Activated T-cell treated with anti-CD3 and anti-CD28 coated beads, Interleukin-2, amount 50 U/mL, for 24 hours (primary cell): ENCODE results near the gene TRIP6.
A peak's percentile ranks its signal among the peaks of the same experiment; 100 is the strongest.

Experiments
- DNase-seq: peaks from one replicate; pipeline ENCODE4 v3.0.0-alpha.2; 2020
- H3K27ac Mint-ChIP-seq: 2 replicates; pipeline ENCODE4 v1.8.0; 2020; ENCODE audit warnings: mild to moderate bottlenecking, mixed read lengths
- H3K27me3 Mint-ChIP-seq: 2 replicates; pipeline ENCODE4 v1.8.0; 2020; ENCODE audit warnings: mixed read lengths
- H3K36me3 Mint-ChIP-seq: 2 replicates; pipeline ENCODE4 v1.8.0; 2020; ENCODE audit warnings: low read depth, mixed read lengths
- H3K4me1 Mint-ChIP-seq: 2 replicates; pipeline ENCODE4 v1.8.0; 2020; ENCODE audit warnings: low read depth, mixed read lengths
- H3K4me3 Mint-ChIP-seq: 2 replicates; pipeline ENCODE4 v1.8.0; 2020; ENCODE audit warnings: mild to moderate bottlenecking, moderate library complexity, mixed read lengths
- H3K9me3 Mint-ChIP-seq: 2 replicates; pipeline ENCODE4 v1.8.0; 2020; ENCODE audit warnings: mixed read lengths

The TRIP6 gene

DNA sequence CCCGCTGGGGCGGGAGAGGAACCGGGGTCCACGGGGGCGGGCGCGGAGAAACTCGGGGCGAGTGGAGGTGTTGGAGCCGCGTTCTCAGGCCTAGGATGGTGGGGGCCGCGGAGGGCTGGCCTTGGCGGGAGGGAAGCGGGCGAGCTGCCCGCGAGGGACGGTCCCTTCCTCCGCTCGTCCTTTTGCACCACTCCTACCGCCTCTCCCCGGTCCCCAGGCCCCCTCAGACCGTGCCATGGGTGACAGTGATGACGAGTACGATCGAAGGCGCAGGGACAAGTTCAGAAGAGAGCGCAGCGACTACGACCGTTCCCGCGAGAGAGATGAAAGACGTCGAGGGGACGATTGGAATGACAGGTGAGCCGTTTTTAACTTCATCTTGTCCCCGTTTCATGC is 8.2 kb downstream of the TRIP6 start:
- peaks cover 60% of the 10 kb centered on the region for H3K4me1 Mint-ChIP-seq
- peaks cover 96% of the 10 kb centered on the region for H3K36me3 Mint-ChIP-seq

DNA sequence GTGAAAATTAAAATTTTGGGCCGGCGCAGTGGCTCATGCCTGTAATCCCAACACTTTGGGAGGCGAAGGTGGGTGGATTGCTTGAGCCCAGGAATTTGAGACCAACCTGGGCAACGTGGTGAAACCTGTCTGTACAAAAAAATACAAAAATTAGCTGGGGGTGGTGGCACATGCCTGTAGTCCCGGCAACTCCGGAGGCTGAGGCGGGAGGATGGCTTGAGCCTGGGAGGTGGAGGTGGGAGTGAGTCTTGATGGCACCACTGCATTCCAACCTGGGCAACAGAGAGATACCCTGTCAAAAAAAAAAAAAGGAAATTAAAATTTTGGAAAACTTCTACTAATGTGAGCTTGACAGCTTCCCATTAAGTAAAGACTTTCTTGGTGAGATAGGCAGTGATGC is 10.8 kb downstream of the TRIP6 start:
- no peaks in the 10 kb centered on the region for H3K27me3 Mint-ChIP-seq
- H3K9me3 Mint-ChIP-seq, result no peaks in the 10 kb centered on the region
- H3K36me3 Mint-ChIP-seq, result peaks cover 99% of the 10 kb centered on the region
- peak overlapping the region; percentile 73 for H3K27ac Mint-ChIP-seq
- peak overlapping the region; percentile 100 for H3K4me3 Mint-ChIP-seq
- peaks cover 61% of the 10 kb centered on the region for H3K4me1 Mint-ChIP-seq
- no peak for DNase-seq

More for the DNA sequence above, 8.2 kb downstream of the TRIP6 start:
- Mint-ChIP-seq H3K4me3 (peak overlapping the region; percentile 100), H3K27ac (peak overlapping the region; percentile 99), H3K27me3 (no peaks in the 10 kb centered on the region), H3K9me3 (no peaks in the 10 kb centered on the region)
- DNase-seq, result no peak

DNA sequence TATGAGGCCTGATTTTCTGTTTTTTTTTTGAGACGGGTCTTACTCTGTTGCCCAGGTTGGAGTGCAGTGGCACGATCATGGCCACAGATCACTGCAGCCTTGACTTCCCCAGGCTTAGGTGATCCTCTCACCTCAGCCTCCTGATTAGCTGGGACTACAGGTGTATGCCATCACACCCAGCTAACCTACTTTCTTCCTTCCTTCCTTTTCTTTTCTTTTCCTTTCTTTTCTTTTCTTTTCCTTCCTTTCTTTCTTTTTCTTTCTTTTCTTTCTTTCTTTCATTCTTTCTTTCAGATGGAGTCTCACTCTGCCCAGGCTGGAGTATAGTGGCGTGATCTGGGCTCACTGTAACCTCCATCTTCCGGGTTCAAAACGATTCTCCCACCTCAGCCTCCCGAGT is 11.5 kb downstream of the TRIP6 start:
- H3K27ac Mint-ChIP-seq, result peak overlapping the region; percentile 73
- H3K4me3 Mint-ChIP-seq, result peak overlapping the region; percentile 100
- H3K27me3 Mint-ChIP-seq, result no peaks in the 10 kb centered on the region
- peaks cover 99% of the 10 kb centered on the region for H3K36me3 Mint-ChIP-seq
- no peaks in the 10 kb centered on the region for H3K9me3 Mint-ChIP-seq
- DNase-seq, result no peak
- peaks cover 62% of the 10 kb centered on the region for H3K4me1 Mint-ChIP-seq

DNA sequence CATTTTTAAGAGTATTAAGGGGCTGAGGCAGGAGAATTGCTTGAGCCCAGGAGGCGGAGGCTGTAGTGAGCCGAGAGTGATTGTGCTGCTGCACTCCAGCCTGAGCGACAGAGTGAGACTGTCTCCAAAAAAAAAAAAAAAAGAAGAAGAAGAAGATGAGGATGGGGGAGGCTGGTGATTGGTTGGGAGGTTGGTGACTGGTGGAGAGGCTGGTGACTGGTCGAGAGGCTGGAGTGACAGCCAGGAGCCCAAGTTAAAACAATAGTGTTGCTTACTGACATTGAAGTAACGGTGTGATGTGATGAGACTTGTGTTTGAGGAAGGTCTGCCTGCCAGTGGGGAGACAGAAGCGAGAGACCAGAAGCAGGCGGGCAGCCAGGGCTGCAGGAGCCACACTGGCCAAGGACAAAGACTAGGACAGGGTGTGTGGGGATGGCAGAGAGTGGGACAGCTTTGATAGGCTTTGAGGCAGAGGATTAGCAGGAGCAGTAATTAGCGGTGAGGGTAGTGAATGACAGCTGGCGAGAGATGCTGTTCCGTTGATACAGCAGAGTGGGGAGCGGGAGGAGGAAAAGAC is 12.6 kb downstream of the TRIP6 start:
- Mint-ChIP-seq H3K9me3 (no peaks in the 10 kb centered on the region), H3K4me1 (peaks cover 60% of the 10 kb centered on the region), H3K4me3 (no peak overlapping the region), H3K36me3 (peaks cover 99% of the 10 kb centered on the region), H3K27ac (peak overlapping the region; percentile 82), H3K27me3 (no peaks in the 10 kb centered on the region)
- no peak for DNase-seq

DNA sequence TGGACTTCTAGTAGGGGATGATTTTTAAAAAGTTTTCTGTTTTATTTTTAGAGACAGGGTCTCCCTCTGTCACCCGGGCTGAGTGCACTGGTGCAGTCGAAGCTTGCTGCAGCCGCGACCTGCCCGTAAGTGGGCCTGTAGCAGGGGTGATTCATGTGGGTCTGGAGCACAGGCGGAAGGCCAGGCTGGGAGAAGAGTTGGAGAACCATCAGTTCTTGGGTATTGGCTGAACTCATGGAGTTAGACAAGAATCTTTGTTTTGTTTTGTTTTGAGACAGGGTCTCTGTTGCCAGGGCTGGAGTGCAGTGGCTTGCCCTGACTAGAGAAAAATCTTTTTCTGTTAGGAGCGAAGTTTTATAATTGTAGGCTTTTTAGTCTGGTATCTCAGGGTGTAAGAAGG is 13.5 kb downstream of the TRIP6 start:
- Mint-ChIP-seq H3K4me3 (no peak overlapping the region), H3K27ac (peak overlapping the region; percentile 82), H3K36me3 (peaks cover 99% of the 10 kb centered on the region), H3K27me3 (no peaks in the 10 kb centered on the region), H3K9me3 (no peaks in the 10 kb centered on the region), H3K4me1 (peaks cover 60% of the 10 kb centered on the region)
- no peak for DNase-seq

DNA sequence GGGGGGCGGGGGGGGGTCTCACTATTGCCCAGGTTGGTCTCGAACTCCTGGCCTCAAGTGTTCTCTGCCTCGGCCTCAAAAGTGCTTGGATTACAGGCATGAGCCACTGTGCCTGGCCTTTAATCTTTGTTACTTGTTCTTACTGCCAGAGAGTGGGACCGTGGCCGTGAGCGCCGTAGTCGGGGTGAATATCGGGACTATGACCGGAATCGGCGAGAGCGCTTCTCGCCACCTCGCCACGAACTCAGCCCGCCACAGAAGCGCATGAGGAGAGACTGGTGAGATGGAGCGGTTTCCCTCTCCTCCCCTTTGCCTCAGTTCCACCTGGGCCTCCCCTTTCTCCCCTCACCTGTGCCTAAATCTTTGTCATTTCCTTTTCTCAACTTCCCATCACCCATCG is 13.9 kb downstream of the TRIP6 start:
- Mint-ChIP-seq H3K4me1 (peaks cover 62% of the 10 kb centered on the region), H3K27me3 (no peaks in the 10 kb centered on the region), H3K4me3 (no peak overlapping the region), H3K27ac (peak overlapping the region; percentile 82), H3K9me3 (no peaks in the 10 kb centered on the region), H3K36me3 (peaks cover 99% of the 10 kb centered on the region)
- DNase-seq, result no peak

DNA sequence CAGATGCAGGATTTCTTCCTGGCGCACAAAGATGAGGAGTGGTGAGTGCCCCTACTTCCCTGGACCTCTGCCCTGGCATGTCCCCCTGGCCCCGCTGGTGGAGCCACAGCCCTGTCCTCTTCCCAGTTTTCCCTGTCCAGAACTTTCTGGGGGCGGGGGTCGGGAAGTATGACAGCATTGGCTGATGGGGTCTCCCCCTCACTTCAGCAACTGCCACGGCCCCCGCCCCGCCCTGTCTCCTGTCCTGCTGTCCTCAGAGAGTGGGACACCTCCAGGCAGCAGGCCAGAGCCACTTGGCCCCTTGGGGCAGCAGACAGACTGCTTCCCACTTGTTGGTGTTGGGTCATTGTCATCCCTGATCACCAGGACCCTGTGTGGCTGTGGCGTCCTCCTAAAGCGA is 15.0 kb downstream of the TRIP6 start:
- peaks cover 65% of the 10 kb centered on the region for H3K4me1 Mint-ChIP-seq

DNA sequence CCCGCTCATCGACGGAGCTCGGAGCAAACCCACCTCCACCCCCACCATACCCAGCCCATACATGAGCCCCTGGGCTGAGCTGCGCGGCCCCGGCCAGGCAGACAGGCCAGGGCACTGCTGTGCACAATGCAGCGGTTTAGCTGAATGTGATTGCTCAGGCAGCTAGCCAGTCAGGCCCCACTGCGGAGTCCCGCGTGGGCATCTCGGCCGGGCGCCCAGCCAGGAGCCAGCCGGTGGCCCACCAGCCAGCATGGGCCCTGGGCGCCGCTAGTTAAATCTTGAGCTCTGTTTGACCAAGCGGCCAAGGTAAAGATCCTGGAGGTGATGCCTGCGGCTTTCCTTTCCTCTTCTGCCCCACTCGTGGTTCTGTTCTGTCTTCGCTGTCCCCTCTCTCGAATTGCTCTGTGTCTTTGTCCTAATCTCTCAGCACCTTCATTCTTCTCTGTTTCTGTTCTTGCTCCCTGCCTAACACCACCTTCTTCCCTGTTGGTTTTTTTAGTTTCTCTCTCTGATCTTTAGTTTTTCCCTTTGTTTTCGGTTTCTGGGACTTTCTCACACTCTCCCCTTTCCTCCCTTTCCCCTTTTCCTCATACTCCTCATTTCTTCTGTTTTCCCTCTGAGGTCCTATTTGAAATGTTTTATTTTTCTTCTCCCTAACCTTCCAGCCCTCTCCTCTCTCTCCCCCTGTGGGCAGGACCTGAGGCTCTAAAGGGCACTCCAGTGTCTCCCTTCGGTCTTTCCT is 15.8 kb downstream of the TRIP6 start:
- H3K4me3 Mint-ChIP-seq, result no peak overlapping the region
- H3K36me3 Mint-ChIP-seq, result peaks cover 100% of the 10 kb centered on the region
- peak overlapping the region; percentile 27 for H3K27ac Mint-ChIP-seq
- H3K9me3 Mint-ChIP-seq, result no peaks in the 10 kb centered on the region
- no peaks in the 10 kb centered on the region for H3K27me3 Mint-ChIP-seq
- no peak for DNase-seq
- H3K4me1 Mint-ChIP-seq, result peaks cover 68% of the 10 kb centered on the region

More for the DNA sequence above, 15.0 kb downstream of the TRIP6 start:
- Mint-ChIP-seq H3K36me3 (peaks cover 100% of the 10 kb centered on the region), H3K4me3 (no peak overlapping the region), H3K9me3 (no peaks in the 10 kb centered on the region), H3K27me3 (no peaks in the 10 kb centered on the region), H3K27ac (no peak overlapping the region)
- DNase-seq, result no peak

DNA sequence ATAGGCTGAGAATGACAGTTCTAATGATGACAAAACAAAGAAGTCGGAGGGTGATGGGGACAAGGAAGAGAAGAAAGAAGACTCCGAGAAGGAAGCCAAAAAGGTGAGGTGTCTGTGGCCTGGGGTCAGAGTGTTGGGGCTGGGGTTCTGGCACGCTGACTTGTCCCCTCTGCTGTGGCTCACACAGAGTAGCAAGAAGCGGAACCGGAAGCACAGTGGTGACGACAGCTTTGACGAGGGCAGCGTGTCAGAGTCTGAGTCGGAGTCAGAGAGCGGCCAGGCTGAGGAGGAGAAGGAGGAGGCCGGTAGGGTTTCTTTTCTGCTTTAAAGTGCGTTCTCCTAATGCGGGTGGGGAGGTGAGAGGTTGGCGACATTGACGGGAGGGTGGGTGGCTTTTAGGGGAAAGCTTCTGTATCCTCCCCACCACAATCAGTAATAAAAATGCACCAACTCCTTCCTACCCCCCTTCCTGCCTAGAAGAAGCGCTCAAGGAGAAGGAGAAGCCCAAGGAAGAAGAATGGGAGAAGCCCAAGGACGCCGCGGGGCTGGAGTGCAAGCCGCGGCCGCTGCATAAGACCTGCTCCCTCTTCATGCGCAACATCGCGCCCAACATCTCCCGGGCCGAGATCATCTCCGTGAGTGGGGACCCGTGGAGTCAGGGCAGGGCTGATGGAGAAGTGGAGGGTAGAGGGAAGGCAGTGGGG is 17.7 kb downstream of the TRIP6 start:
- Mint-ChIP-seq H3K4me3 (peak overlapping the region; percentile 63), H3K9me3 (no peaks in the 10 kb centered on the region), H3K4me1 (peaks cover 56% of the 10 kb centered on the region), H3K36me3 (peaks cover 93% of the 10 kb centered on the region), H3K27me3 (no peaks in the 10 kb centered on the region), H3K27ac (peak overlapping the region; percentile 91)
- no peak for DNase-seq

DNA sequence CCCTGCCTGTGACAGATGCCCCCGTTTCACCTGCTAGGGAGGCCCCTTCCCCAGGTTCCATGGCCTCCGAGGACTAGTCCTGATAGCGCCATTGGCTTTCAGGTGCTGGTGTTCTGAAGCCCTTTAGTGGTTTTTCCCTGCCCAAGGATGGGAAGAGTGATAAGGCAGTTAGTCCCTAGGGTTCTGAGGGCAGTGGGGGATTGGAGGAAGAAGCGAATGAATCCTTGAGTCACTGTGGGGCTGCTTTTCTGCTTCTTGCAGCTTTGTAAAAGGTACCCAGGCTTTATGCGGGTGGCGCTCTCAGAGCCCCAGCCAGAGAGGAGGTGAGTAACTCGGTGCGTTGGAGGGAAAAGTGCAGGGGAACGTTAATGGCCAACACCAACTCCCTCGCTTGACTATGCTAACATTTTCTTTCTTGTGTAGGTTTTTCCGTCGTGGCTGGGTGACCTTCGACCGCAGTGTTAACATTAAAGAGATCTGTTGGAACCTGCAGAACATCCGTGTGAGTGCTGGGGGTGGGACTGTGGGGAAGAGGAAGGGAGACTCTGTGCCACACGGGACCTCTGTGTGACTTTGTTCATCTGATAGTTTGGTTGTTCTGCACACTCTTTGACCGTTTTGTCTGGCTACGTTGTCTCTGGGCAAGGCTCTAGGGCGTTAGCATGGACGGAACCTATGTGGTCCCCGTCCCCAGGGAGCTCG is 18.4 kb downstream of the TRIP6 start:
- Mint-ChIP-seq H3K9me3 (no peaks in the 10 kb centered on the region), H3K27ac (peak overlapping the region; percentile 91), H3K4me3 (peak overlapping the region; percentile 63), H3K27me3 (peaks cover under 1% of the 10 kb centered on the region), H3K36me3 (peaks cover 86% of the 10 kb centered on the region), H3K4me1 (peaks cover 57% of the 10 kb centered on the region)
- DNase-seq, result no peak

DNA sequence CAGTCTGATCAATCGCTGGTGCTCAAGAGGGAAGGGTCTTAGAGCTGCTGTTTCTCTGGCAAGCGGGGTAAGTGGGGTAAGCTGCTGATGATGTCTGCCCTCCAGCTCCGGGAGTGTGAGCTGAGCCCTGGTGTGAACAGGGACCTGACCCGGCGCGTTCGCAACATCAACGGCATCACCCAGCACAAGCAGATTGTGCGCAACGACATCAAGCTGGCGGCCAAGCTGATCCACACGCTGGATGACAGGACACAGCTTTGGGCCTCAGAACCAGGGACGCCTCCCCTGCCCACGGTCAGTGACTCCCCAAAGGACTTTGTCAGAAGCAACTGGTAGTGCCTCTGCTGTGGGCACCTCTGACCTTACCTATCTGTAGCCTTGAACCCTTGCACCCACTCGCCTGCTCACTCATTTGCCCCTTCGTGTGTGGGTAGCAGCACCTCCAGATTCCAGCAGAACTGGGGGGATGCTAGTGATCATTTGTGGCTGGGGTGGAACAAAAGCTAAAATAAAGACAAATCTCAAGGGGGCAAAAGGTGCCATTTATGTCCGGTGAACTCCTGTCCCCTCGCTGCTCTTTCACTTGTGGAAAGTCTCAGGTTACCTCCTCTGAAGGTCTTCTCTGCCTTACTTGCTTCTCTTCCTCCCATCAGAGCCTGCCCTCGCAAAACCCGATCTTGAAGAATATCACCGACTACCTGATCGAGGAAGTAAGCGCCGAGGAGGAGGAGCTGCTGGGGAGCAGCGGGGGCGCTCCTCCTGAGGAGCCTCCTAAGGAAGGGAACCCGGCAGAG is 19.2 kb downstream of the TRIP6 start:
- no peaks in the 10 kb centered on the region for H3K9me3 Mint-ChIP-seq
- H3K4me1 Mint-ChIP-seq, result peaks cover 57% of the 10 kb centered on the region
- H3K27ac Mint-ChIP-seq, result peak overlapping the region; percentile 91
- no peak for DNase-seq
- H3K4me3 Mint-ChIP-seq, result peak overlapping the region; percentile 83
- H3K27me3 Mint-ChIP-seq, result peaks cover 6% of the 10 kb centered on the region
- peaks cover 79% of the 10 kb centered on the region for H3K36me3 Mint-ChIP-seq

DNA sequence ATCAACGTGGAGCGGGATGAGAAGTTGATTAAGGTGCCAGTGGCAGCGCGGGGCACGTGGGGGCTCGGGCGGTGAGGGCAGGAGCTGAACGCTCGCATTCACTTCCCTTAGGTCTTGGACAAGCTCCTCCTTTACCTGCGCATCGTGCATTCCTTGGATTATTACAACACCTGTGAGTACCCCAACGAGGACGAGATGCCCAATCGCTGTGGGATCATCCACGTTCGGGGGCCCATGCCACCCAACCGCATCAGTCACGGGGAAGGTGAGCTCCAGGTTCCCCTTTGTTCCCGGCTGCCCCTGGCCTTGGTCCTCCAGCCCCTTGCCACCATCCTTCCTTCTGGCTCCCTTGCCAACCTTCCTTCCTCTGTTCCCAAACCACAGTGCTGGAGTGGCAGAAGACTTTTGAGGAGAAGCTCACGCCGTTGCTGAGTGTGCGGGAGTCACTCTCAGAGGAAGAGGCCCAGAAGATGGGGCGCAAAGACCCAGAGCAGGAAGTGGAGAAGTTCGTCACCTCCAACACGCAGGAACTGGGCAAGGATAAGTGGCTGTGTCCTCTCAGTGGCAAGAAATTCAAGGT is 19.8 kb downstream of the TRIP6 start:
- Mint-ChIP-seq H3K4me3 (peak overlapping the region; percentile 83), H3K27me3 (peaks cover 13% of the 10 kb centered on the region), H3K9me3 (no peaks in the 10 kb centered on the region), H3K4me1 (peaks cover 60% of the 10 kb centered on the region), H3K27ac (peak overlapping the region; percentile 91), H3K36me3 (peaks cover 72% of the 10 kb centered on the region)
- DNase-seq, result no peak

DNA sequence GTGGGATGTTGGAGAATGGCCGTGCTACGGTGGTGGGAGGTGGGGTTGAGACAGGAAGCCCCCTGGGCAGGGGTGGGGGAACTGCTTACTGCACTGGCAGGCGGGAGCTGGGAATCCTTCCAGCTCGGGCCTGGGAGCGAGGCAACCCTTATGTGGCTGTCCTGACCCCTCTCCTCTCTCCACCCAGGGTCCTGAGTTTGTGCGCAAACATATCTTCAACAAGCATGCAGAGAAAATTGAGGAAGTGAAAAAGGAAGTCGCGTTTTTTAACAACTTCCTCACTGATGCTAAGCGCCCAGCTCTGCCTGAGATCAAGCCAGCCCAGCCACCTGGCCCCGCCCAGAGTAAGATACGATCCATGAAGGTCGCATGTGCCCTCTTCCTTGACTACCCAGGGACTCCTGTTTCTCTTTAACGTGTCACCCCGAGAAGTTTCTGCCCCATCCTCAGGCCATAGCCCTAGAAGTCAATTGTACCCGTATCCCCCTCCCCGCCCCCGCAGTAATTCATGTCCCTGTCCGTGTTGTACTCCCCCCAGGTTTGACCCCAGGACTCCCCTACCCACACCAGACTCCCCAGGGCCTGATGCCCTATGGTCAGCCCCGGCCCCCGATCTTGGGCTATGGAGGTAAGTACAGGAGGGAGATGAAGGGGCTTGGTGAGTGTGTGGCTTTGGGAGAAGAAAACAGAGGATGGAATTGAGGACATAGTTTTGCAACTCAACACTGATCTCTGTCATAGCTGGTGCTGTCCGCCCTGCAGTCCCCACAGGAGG is 20.5 kb downstream of the TRIP6 start:
- no peaks in the 10 kb centered on the region for H3K9me3 Mint-ChIP-seq
- H3K36me3 Mint-ChIP-seq, result peaks cover 65% of the 10 kb centered on the region
- DNase-seq, result peak; percentile 66
- H3K4me1 Mint-ChIP-seq, result peaks cover 60% of the 10 kb centered on the region
- peak overlapping the region; percentile 91 for H3K27ac Mint-ChIP-seq
- peak overlapping the region; percentile 83 for H3K4me3 Mint-ChIP-seq
- H3K27me3 Mint-ChIP-seq, result peaks cover 19% of the 10 kb centered on the region
